CD4-positive, alpha-beta T cell treated with Interleukin-17A for 4 hours (primary cell): ENCODE results near the gene GPRIN2.

ENCODE experiments used
- DNase-seq: peaks from one replicate; pipeline ENCODE4 v3.0.0-alpha.2; 2020; ENCODE audit warnings: mixed read lengths

The GPRIN2 gene

DNA sequence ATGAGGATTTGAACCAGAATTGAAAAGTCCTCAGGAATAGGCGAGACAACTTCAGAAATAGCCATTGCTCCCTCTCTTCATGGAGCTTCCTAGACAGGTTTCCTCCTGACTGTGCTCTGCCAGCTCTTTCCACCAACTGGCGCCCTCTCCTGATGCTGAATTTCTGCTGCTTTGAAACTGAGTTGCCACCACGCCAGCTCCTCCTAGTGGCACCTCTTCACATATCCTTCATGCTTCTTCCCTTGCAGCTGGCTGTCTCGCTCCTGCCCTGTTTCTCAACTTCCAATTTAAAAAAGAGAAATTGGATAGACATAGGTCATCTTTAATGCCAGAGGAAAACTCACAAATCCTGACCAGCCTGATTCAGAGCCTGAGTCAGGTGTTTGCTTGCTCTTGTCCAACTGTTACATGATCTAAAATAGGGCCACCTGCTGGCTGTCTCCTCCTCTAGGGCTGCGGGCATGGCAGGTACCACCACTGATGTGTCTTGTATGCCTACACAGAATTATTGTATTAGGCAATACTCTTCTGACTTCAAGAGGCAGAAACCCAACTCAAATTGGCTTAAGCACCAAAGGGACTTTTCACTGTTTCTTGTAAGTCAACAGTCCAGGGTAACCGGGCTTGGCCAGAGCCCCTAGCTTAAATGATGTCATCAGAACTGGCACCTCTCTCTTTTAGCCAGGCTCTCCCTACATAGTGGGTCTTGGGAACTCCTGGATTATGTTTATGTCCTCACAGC is 9.3 kb upstream of the GPRIN2 start:
- peak; percentile 58 for DNase-seq

DNA sequence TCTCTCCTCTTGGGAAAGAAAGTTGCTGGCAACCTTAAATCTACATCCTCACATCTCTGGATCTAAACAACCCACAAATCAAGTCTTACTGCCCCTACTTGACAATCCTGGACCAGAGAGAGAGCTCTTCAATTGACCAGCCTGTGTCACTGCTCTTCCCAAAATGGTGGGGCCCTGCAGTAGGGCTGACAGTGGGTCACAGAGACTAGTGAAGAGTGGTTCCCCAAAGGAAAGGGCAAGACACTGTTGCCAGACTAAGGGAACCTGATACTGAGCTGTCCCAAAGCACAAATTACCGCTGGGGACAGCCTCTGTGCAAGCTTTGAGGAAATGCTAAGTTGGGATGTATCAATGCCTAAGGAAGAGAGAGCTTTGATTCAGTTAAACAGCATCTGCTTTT is 4.5 kb upstream of the GPRIN2 start:
- DNase-seq, result no peak

DNA sequence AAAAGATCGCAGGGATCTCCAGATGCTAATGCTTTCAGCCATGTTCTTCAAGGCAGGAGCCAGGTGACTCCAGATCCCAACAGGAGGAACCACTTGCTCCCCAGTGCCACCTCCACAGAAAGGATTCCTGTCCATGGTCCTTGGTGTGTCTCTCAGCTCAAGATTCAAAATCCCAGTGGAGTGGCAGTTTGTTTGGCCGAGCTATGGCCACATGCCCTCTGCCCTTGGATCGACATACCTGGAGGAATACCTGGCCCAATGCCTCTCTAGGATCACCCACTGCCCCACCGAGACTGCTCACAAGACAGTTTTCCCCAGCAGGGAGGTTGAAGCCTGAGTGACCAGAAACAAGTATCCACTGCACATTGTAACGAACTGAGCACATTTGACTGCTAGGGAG is 3.9 kb upstream of the GPRIN2 start:
- DNase-seq, result no peak

DNA sequence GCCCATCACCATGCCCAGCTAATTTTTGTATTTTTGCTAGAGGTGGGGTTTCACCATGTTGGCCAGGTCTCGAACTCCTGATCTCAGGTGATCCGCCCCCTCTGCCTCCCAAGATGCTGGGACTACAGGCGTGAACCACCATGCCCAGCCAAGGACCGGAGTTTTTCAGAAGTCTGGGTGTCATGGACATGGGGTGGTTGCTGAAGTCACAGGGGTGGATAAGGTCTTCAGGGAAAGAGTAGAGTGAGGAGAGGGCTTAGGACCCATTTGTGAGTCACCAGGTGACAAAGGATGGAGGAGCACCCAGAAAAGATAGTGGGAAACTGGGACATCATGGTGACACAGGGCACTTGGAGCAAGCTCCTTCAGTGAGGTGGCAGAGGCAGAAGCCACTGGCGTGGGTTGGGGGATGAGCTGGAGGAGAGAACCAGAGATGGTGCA is 2.8 kb upstream of the GPRIN2 start:
- no peak for DNase-seq

DNA sequence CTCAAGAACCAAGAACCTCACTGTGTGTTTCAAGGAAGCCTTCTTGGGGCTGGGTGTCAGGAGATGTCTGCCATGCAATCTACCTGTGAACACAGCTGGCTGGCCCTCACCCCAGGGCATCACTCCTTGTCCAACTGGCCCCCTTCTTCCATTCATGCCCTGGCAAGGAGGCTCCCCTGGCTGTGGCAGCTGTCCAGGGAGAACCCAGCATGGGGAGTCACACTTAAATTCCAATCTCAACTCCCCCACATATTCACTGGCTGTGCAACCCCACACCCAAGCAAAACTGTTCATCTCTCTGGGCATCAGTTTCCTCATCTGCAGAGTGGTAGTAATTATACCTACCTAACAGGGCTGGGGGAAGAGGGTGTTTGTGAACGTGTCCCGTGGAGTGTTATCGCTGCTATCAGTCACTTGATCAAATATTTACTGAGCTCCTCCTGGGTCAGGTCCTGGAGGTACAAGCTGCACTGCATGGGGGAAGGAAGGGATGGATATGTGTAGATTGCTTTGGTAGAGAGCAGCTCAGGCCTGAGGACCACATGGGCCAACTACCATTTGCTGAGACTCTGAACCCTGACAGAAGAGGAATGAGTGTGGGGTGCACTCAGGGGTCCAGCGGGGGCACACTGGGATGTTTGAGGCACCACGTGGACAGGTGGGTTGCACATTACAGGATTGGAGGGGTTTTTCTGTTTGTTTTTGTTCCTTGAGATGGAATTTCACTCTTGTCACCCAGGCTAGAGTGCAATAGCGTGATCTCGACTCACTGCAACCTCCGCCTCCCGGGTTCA is 2.1 kb upstream of the GPRIN2 start:
- no peak for DNase-seq

DNA sequence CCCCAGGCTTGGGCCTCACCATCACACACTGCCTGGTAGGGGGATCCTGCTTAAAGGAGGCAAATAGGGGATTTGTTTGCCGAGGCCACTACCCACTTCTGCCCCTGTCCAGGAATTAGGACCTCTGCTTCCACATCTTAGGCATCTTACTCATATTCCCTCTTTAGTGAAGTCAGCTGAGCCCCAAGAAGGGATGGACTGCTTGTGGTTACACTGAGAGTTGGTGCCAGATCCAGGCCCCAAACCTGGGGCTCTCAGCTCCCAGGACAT is 1.6 kb upstream of the GPRIN2 start:
- no peak for DNase-seq

DNA sequence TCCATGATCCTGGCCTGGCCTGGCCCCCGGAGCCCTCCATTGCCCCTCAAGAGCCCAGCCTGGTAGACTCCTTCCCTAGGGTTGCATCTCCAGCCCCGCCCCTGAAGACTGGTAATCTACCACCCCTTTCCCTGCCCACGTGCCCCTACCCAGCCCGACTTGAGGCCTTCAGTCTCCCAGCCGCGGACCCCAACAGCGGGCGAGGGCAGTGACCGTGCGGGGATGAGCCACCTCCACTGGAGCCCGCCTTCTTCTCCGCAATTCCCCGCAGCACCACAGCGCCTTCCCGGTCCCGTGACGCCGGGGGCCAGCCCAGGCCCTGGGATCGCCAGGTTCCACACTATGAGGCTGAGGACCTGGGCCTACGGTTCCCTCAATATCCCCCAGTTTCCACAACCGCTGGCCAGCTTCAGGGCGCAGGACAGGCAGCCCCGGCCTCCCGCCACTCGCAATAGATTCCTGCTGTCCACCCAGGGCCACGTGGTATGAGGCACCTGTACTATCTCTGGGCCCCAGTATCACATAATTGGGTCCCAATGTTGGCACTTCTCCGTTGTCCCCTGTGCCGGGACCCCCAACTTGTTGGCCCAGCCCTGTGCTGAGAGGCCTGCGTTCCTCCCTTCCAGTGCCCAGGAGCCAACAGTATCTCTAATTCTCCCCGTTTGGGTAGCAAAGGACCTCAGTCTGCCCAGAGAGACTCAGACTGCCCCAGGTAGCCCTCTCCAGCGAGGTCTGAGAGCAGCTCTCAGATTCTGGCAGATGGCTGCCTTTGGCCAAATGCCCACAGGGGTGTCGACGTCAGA is 1.1 kb upstream of the GPRIN2 start:
- DNase-seq, result peak; percentile 3

DNA sequence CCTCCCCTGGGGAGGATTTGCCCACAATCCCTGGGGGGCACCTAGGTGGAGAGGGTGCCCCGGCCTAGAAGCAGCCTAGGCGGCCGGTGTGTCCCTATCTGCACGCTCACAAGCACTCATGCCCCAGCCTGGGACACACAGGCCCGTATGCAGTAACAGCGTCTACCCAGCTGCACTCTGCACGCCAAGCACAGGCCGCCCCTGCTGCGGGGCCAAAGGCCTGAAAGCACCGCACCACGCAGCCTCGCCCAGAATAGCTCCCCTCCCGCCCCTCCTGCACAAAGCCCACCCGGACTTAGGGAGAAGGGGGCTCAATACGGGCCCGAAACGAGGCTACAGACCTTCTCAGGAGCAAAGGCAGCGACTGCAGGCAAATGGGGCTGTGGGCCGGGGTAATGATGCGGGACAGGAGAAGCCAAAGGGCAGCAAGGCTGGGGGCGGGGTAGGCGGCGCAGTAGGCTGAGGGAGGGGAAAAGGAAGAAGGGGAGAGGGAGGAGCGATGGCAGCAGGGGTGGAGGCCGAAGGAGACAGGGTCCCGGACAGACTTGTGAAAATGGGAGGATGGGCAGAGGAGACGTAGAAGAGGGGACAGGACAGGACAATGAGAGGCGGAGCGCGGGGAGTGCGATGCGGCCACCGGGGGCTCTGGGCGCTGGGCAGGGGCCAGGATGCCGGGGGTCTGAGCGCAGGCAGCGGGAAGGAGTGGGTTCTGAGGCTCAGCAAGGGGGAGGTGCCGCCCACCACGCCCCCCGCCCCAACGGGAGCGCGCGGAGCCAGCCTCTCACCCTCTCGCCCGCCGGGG is 544 bp downstream of the GPRIN2 start:
- DNase-seq, result peak; percentile 5

DNA sequence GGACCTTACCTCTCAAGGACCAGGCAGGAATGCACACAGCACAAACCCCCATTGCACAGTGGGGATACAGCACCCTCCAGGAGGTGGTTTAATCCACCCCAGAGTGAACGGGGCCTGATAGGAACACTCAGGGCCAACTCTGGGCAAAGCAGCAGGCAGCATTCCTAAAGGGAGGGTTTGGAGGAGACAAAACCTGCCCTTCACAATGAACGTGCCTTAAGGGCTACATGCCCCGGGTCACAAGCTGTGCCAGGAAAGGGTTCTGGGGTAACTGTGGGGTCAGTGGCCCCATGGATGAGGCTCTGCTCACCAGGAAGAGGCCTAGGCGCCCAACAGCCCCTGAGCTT is 1.1 kb downstream of the GPRIN2 start:
- no peak for DNase-seq

DNA sequence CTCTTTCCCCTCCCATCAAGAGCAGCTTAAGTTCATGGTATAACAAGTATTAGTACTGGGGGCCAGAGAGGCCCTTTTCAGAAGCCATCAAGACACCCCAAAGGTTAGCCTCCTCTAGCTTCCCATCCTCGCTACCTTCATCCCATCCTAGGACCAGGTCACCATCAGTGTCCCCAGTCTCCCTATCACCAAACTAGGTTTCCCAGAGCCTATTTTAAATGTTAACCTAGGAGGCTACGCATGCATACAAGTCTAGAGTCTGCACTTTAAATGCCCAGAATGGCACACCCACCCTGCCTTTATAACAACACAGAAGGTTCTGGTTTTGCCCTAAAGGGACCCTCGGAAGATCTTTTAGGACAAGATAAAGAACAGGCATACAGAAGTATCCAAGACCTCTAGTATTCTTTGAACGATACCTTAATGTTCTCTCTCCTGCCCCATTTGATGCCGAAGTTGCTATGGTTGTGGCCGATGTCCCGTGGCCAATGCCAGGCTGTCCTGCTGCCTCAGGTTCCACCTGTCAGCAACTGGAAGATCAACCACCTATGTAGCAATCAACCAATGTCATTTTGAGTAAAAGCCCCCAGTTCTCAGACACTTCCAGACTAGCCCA is 2.2 kb downstream of the GPRIN2 start:
- DNase-seq, result peak; percentile 2

DNA sequence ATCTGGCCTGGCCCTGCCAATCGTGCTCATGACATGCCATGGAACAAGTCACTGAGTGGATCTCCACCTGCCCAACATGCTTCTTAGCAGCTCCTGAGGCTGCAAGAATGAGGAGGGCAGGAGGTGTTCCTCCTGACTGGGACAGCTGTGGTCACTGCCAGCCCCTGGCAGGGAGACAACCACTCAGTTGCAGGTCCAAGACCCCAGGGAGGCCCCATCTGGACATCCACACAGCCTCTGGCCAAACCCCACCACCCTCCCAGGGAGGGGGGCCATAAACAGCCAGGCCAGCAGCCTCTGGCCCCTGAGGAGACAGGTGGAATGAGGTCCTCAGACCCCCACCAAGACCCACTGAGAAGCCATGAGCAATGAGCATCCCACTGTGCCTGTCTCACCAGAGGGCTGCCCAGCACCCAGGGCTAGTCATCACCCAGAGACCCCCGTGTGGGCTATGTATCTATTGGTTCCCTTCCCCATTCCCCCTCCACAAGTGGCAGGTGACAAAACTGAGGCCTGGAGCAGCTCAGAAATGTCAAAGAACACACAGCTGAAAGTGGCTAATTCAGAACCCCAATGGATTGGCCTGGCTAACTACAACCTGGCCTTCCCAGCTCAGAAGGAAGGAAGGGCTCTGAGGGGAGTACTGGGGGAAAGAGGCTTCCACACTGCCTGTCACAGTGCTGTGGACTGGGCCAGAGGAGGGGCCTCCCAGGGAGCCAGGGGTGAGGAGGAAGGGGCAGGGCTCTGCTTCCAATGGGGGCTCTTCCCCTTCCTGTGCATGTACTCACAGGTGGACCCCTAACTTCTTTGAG is 3.0 kb downstream of the GPRIN2 start:
- DNase-seq, result peak; percentile 3

DNA sequence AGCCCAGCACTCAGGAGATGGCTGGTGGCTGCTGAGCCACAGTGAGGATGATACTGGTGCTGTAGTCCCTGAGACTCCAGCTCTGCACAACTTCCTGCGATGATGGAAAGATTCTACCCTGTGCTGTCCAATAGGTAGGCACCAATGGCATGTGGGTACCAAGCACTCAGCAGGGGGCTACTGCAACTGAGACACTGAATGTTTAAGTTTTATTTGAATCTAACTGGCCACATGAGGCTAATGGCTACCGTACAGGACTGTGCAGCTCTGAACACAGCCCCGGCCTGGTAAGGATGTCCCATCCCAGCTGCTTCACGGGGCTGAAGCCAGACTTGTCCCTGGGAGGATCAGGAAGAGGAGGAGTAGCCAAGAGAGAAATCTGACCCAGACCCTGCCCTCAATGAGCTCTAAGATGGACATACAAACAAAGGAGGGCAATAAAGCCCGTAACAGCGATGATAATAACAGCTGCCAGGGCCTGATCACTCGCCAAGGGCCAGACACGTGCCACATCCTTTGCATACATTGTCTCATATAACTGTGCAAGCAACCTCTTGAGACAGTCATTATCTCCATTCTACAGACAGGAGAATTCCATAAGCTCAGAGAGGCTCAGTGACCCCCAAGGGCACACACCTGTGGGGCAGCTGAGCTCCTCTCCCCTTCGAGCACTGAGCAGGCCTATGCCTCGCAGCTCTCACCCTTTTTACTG is 3.8 kb downstream of the GPRIN2 start:
- peak; percentile 2 for DNase-seq

DNA sequence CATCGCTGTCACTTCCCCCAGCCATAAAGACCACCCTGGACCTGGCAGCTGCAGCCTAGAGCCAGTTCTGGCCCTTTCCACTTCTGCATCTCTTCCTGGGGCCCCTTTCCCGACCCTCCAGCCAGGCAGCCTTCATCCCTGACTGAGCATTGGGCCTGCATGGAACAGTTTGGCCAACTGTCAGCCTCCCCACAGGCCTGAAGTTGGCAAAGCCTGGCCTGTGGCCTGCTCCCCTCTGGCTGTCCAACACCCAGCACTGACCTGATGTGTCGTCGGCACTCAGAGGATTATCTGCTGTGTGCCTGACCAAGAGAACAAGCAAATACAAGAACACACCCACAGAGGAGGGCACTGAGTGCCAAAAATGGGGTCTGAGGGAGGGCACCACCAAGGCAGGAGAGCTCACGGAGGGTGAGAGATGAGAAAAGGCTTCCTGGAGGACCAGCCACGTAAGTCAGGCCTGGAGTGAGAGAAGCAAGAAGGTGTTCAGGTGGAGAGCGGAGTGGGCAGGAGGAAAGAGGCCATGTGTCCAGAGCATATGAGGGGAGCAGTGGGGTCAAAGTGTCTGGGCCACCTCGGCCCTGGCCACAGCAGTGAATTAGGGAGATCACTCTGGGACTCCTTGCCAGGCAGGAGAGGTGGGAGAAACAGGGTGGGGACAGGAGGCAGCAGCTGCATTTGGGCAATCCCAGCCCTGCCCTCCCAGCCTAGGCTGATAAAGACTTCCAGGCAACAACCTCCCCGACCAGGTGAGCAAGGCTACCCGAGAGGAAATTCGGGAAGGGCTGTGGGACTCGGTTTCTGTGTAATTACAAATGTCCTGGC is 4.5 kb downstream of the GPRIN2 start:
- peak; percentile 3 for DNase-seq

DNA sequence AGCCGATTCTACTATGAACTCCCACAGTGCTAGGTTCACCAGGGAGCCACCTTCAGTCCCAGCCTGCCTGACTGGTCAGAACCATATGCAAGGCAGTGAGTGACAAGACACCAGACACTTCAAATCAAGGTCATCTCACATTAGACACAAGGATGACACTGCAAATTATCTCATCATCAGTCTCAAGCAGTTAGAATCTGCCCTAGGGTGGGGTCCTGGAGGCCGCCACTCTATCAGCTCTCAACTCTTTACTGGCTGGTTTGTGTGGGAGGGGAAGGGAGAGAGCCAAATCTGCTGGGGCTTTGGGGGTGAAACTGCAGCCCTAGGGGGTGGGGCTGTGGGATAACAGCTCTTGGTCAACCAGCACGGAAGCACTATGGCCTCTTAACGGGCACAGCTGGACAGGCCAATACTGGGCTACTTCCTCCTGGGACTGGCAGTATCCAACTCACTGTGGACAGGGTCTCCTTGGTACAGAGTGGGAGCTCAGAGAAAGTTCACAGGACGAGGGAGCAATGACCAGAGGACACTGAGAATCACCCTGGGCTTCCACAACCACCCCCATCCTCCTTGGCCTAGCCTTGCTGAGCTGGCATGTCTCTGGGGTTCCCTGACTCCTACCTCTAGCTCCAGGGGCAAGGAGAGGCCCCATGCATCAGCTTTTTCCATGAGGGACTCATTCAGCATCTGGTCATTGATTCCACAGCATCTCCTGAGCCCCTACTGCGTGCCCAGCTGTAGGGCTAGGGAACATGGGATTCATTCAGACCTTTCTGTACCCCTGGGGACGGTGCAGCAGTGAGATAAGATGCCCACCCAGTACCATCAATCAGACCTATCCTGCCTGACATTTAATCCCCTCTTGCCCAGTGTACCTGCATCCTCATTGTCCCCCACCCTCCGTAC is 5.4 kb downstream of the GPRIN2 start:
- DNase-seq, result peak; percentile 1

DNA sequence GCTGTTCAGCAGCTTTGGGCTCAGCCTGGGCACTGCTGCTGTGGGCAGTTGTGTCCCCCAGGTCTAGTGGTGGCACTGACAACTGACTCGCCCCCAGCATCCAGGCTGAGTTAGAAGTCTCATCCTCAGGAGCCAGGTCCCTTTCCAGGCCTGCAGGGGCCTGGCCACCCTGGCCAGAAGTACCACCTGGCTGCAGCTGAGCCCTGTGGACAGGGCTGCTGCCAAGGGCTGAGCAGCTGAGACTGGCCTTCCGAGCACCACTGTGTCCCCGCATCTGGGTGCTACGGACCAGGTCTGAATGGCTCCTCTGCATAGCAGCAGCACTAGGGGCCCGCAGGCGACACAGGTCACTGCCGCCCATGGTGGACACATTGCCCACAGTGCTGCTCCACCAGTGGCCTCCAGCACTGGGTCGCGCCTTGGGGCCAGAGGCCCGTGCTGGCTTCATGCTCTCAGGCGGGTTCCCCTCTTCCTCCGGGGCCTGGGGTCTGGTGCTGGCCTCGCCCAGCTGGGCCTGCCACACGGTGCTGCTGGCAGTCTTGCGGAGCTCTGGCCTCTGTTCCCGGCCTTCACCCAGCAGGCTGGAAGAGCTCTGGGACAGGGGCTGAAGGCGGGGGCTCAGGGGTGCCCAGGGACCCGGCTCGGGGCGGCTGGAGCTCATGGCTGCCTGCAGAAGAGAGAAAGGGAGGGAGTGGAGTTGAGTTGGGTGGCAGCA is 6.2 kb downstream of the GPRIN2 start:
- DNase-seq, result peak; percentile 4

DNA sequence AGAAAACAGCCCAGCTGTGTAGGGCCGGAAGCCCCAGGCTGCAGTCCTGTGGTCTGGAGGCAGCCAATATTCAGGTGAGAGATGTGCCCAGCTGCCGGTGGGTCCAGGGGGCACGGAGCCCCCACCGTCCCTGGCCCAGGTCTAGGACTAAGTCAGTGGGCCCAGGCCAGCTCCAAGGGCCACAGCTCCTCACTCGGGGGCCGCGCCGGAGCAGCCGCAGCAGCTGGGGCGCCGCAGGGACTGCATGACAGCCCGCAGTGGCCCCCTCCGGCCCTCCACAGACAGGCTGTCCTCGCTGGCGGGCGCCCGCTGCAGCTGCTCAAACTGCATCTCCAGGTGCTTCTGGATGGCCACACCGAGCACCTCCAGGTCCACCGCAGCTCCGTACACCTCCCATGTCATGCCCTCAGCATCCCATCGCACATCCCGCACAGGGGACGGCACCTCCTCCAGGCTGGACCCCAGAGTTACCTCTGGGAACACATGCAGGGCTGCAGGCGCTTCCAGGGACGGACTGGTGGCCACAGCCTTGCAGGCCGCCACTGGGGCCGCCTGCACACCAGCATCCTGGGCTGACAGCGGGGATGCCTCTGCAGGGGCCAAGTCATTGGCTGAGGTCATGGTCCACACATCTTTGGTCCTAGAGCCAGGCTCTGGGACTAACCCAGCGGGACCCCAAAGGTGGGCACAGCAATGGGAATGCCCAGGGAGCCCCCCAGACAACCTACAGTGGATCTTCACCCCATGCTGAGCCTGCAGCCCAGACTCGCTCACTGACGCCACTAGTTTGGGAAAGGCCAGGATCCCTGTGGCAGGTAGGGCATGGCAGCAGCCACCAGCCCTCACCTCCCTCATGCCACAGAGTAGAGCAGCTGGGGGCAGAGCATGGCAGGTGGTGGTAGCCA is 7.0 kb downstream of the GPRIN2 start:
- DNase-seq, result peak; percentile 3

DNA sequence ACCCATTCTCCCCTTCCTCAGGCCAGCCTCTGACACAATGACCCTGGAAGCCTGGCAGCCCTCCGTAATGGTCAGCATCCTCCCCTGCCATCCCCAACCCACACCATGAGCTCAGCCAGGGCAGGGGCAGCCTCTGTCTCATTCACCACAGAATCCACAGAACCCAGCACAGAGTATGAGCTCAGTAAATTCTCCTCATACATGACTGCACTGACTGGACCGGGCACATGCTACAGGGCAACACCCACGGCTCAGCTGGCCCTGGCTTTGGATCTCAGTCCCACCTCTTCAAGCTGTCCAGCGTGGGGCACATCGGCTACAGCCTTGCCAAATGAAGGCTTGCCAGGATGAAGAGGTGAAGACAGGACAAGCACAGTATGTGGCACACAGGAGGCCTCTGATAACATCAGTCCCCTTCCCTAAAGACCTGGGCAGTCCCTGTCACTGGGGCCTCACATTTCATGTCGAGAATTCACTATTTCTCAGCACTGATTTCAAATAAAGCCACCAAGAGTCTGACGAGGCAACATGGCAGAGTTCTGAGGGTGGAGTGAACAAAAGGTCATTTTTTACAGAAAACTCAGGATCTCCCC is 7.9 kb downstream of the GPRIN2 start:
- peak; percentile 1 for DNase-seq
